Measurements from ENCODE around the gene SBDS.

Gene SBDS

DNA sequence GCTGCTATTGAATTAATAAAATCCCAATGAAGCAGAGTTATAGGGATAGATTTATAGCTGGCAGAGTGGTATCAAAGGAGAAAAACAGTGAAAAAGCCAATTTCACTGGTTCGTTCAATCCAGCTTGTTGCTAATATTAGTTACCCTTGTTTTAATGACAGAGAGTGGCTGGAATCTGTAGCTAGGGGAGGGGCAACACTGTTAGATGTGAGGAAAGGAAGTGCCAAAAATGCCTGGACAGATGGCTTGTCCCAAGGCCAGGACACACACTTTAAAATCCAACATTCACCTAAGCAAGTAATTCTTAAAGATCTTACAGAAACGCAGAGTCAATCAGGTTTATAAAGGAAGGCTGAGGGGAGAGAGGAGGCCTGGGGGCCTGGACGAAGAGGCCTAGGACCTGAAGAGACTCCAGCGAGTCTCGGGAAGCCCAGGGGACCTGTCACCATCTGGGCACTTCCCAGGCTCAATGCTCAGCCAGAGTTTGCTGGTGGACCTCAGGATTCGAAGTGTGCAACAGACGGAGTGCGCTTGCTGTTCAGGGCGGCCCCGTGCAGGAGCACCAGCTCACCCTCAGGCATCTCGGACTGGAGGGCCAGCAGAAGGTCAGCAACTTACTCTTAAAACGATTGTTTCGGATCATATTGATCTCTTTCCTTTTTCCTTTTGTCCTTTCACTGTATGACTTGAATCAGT is 37.6 kb downstream of the SBDS start:
- TF ChIP-seq ZNF394 (tag by site-specific recombination; IDR thresholded peaks at IDR 0.05; ENCODE audit: borderline replicate concordance) (no peak), ZNF433 (tag by site-specific recombination; IDR thresholded peaks at IDR 0.05; ENCODE audit: low read depth) (no peak), ZNF23 (tag by site-specific recombination; IDR thresholded peaks at IDR 0.05; ENCODE audit: borderline replicate concordance) (no peak), ZNF292 (tag by site-specific recombination; IDR thresholded peaks at IDR 0.05; ENCODE audit: borderline replicate concordance, low read depth) (no peak), KLF9 (tag by site-specific recombination; IDR thresholded peaks at IDR 0.05; ENCODE audit: low read depth) (no peak), ZNF549 (tag by site-specific recombination; IDR thresholded peaks at IDR 0.05) (no peak), ZNF76 (tag by site-specific recombination; IDR thresholded peaks at IDR 0.05; ENCODE audit: borderline replicate concordance, low read depth) (no peak), ZNF560 (tag by site-specific recombination; IDR thresholded peaks at IDR 0.05; ENCODE audit: borderline replicate concordance) (no peak), HOXA7 (CRISPR knock-in tag; IDR thresholded peaks at IDR 0.05; ENCODE audit: borderline replicate concordance) (no peak), ZNF157 (tag by site-specific recombination; IDR thresholded peaks at IDR 0.05) (no peak)
- TF ChIP-seq, protein P1, sequence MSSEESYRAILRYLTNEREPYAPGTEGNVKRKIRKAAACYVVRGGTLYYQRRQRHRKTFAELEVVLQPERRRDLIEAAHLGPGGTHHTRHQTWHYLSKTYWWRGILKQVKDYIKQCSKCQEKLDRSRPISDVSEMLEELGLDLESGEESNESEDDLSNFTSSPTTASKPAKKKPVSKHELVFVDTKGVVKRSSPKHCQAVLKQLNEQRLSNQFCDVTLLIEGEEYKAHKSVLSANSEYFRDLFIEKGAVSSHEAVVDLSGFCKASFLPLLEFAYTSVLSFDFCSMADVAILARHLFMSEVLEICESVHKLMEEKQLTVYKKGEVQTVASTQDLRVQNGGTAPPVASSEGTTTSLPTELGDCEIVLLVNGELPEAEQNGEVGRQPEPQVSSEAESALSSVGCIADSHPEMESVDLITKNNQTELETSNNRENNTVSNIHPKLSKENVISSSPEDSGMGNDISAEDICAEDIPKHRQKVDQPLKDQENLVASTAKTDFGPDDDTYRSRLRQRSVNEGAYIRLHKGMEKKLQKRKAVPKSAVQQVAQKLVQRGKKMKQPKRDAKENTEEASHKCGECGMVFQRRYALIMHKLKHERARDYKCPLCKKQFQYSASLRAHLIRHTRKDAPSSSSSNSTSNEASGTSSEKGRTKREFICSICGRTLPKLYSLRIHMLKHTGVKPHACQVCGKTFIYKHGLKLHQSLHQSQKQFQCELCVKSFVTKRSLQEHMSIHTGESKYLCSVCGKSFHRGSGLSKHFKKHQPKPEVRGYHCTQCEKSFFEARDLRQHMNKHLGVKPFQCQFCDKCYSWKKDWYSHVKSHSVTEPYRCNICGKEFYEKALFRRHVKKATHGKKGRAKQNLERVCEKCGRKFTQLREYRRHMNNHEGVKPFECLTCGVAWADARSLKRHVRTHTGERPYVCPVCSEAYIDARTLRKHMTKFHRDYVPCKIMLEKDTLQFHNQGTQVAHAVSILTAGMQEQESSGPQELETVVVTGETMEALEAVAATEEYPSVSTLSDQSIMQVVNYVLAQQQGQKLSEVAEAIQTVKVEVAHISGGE (tag by site-specific recombination; conservative IDR thresholded peaks at IDR 0.05; ENCODE audit: low read depth), result no peak
- H3K36me3 ChIP-seq (ENCODE audit: control insufficient read depth in 2 of 2, insufficient read depth in 1 of 2, low read length in 2 of 2), result peaks cover 26 to 50% of the 10 kb centered on the region in 2 experiments
- ChIA-PET POLR2A (interaction anchor here (0.6 kb wide), 1 partner anchor 551 kb away, joined by 3 read pairs; no protein-coding TSS in a partner anchor), CTCF (no interaction called here)
- H3K4me1 ChIP-seq (ENCODE audit: control insufficient read depth, insufficient read depth, low read length), result no peaks in the 10 kb centered on the region
- H3K9me3 ChIP-seq (ENCODE audit: control insufficient read depth, insufficient read depth, low read depth, low read length), result no peaks in the 10 kb centered on the region
- H3K27ac ChIP-seq (ENCODE audit: extremely low read depth, low read depth, low read length), result no peak overlapping the region
- no peak overlapping the region for H3K4me3 ChIP-seq (ENCODE audit: low read depth, low read length)

GRCh38 chr7:66953044-66953427 is 42.4 kb downstream of the SBDS start:
- H3K27ac ChIP-seq (ENCODE audit: extremely low read depth, low read depth, low read length), result no peak overlapping the region
- H3K4me1 ChIP-seq (ENCODE audit: control insufficient read depth, insufficient read depth, low read length), result no peaks in the 10 kb centered on the region
- POLR2A ChIA-PET, result no interaction called here
- peaks cover 60 to 75% of the 10 kb centered on the region in 2 experiments for H3K36me3 ChIP-seq (ENCODE audit: control insufficient read depth in 2 of 2, insufficient read depth in 1 of 2, low read length in 2 of 2)
- no peaks in the 10 kb centered on the region for H3K9me3 ChIP-seq (ENCODE audit: control insufficient read depth, insufficient read depth, low read depth, low read length)
- CTCF ChIA-PET, result interaction anchor here (0.6 kb wide), 1 partner anchor 1112 kb away, joined by 3 read pairs; no protein-coding TSS in a partner anchor
- H3K4me3 ChIP-seq (ENCODE audit: low read depth, low read length), result no peak overlapping the region
- no peak for TF ChIP-seq KLF7 (tag by site-specific recombination; IDR thresholded peaks at IDR 0.05; ENCODE audit: borderline replicate concordance)
- TF ChIP-seq ZNF785 (tag by site-specific recombination; IDR thresholded peaks at IDR 0.05), result no peak
- no peak for TF ChIP-seq KLF1 (tag by site-specific recombination; IDR thresholded peaks at IDR 0.05)
- no peak for TF ChIP-seq ZNF530 (tag by site-specific recombination; IDR thresholded peaks at IDR 0.05; ENCODE audit: low read depth)
- TF ChIP-seq TCF7L2 (IDR thresholded peaks at IDR 0.05; ENCODE audit: borderline replicate concordance, low read depth, low read length), result no peak
- TF ChIP-seq ZNF404 (tag by site-specific recombination; IDR thresholded peaks at IDR 0.05), result no peak
- TF ChIP-seq ZNF488 (tag by site-specific recombination; IDR thresholded peaks at IDR 0.05), result no peak
- TF ChIP-seq PRDM6 (tag by site-specific recombination; IDR thresholded peaks at IDR 0.05), result no peak
- no peak for TF ChIP-seq ZNF701 (tag by site-specific recombination; IDR thresholded peaks at IDR 0.05)
- no peak for TF ChIP-seq ZBTB1 (tag by site-specific recombination; IDR thresholded peaks at IDR 0.05)
- no peak for TF ChIP-seq RBAK (tag by site-specific recombination; IDR thresholded peaks at IDR 0.05)
- TF ChIP-seq ZNF26 (tag by site-specific recombination; IDR thresholded peaks at IDR 0.05), result no peak
- no peak for TF ChIP-seq ZNF37A (tag by site-specific recombination; IDR thresholded peaks at IDR 0.05)
- no peak for TF ChIP-seq ZNF510 (tag by site-specific recombination; IDR thresholded peaks at IDR 0.05; ENCODE audit: insufficient replicate concordance)
- TF ChIP-seq ZNF658 (tag by site-specific recombination; IDR thresholded peaks at IDR 0.05), result no peak
- no peak for TF ChIP-seq ZNF529 (tag by site-specific recombination; IDR thresholded peaks at IDR 0.05; ENCODE audit: insufficient replicate concordance)

All from HEK293 (cell line).